Thyroid gland (tissue), 4 donors: ENCODE measurements around the gene ARL6IP4. TPM values are rescaled to one million over a fixed set of nuclear protein-coding genes. Genes with fewer than 3 reads are reported as not detected.

Experiments used
- DNase-seq, 2 donors: peaks; one replicate each; pipeline ENCODE4 v3.0.0-alpha.2; 2019
- H3K27ac ChIP-seq, 3 donors: fragments of 200-600 bp; sonication (generic); 1 replicate in 2 of 3; 2 replicates in 1 of 3; pipeline ENCODE4 v1.5.1; 2016 to 2019; ENCODE audit warnings: mild to moderate bottlenecking in 1 of 3, moderate library complexity in 1 of 3
- H3K27me3 ChIP-seq: fragments of 200-600 bp; sonication (generic); one replicate; pipeline ENCODE4 v1.5.1; 2019
- H3K36me3 ChIP-seq, 2 donors: fragments of 200-600 bp; sonication (generic); one replicate each; pipeline ENCODE4 v1.5.1; 2016 to 2019
- H3K4me1 ChIP-seq, 2 donors: fragments of 200-600 bp; sonication (generic); one replicate each; pipeline ENCODE4 v1.5.1; 2017 to 2019
- H3K4me3 ChIP-seq, 3 donors: fragments of 200-600 bp; sonication (generic); replicated peaks in 1 of 3; 1 replicate in 2 of 3; 2 replicates in 1 of 3; pipeline ENCODE4 v1.5.1; 2016; ENCODE audit warnings: mild to moderate bottlenecking in 1 of 3
- H3K9me3 ChIP-seq: fragments of 200-600 bp; sonication (generic); one replicate; pipeline ENCODE4 v1.5.1; 2017
- CTCF ChIP-seq, 6 experiments: fragments of 200-600 bp in 3 of 6; fragments of 450-650 bp in 3 of 6; sonication (generic) in 3 of 6; IDR thresholded peaks; one replicate each; pipeline ENCODE4 v1.5.1; 2016 to 2019; ENCODE audit warnings: antibody characterized with exemption in 6 of 6, mild to moderate bottlenecking in 2 of 6, inconsistent platforms in 1 of 6, moderate library complexity in 1 of 6
- POLR2A ChIP-seq, 2 donors: fragments of 450-650 bp; IDR thresholded peaks; one replicate each; pipeline ENCODE4 v1.6.1; 2017; ENCODE audit warnings: antibody characterized with exemption in 2 of 2, mild to moderate bottlenecking in 2 of 2, moderate library complexity in 1 of 2
- WGBS, 2 donors: methylation state at CpG; one replicate each; pipeline ENCODE4 v1.1.5; 2017; 5-methylcytosine and 5-hydroxymethylcytosine counted together
- intact Hi-C: fragments of 100-400 bp; cut with DNase I; formaldehyde crosslinking; loops from one replicate; pipeline ENCODE4 v1.15.1; 2023
- total RNA-seq, 4 donors: library from RNA; depleted of rRNA; stranded (reverse); fragments of >200 nt; gene quantifications; one replicate each; pipeline ENCODE4 v1.2.3, GENCODE V29; 2016

The ARL6IP4 gene
- total RNA-seq, 4 donors from 2014 or later: 210 to 281 (median 262) TPM

GRCh38 chr12:122997343-122998250 lies 17.1 kb downstream of the ARL6IP4 start:
- H3K27me3 ChIP-seq: no peaks in the 10 kb centered on the region
- no peak overlapping the region for H3K4me3 ChIP-seq
- H3K27ac ChIP-seq: no peak overlapping the region
- H3K4me1 ChIP-seq: peaks cover 5% of the 10 kb centered on the region in 2 donors
- no peak for DNase-seq
- TF ChIP-seq POLR2A (IDR thresholded peaks at IDR 0.05): no peak
- TF ChIP-seq CTCF (IDR thresholded peaks at IDR 0.05): no peak
- H3K36me3 ChIP-seq: no peaks in the 10 kb centered on the region
- WGBS, 2 donors: 90 to 93% methylated on average over 17 to 24 of the region's 25 CpGs
- no peaks in the 10 kb centered on the region for H3K9me3 ChIP-seq
- intact Hi-C loops: no loop called here

- H3K9me3 ChIP-seq: no peaks in the 10 kb centered on the region
- no peaks in the 10 kb centered on the region for H3K27me3 ChIP-seq
- 80 to 97% methylated on average over 3 to 4 of the region's 4 CpGs for WGBS, 2 donors
- H3K4me3 ChIP-seq: no peak overlapping the region
- intact Hi-C loops: no loop called here
- peaks cover 5% of the 10 kb centered on the region in 2 donors for H3K4me1 ChIP-seq
- no peaks in the 10 kb centered on the region for H3K36me3 ChIP-seq
- no peak overlapping the region for H3K27ac ChIP-seq
- TF ChIP-seq POLR2A (IDR thresholded peaks at IDR 0.05): no peak
- TF ChIP-seq CTCF (IDR thresholded peaks at IDR 0.05): no peak
- DNase-seq: no peak
These were observed 17.8 kb downstream of the ARL6IP4 start for GRCh38 chr12:122998316-122998715.

- DNase-seq: no peak
- Histone ChIP-seq H3K9me3 (no peaks in the 10 kb centered on the region), H3K36me3 (no peaks in the 10 kb centered on the region), H3K4me3 (no peak overlapping the region), H3K27me3 (no peaks in the 10 kb centered on the region), H3K4me1 (peaks cover 5% of the 10 kb centered on the region in 2 donors), H3K27ac (no peak overlapping the region)
- WGBS, 2 donors: 86 to 88% methylated on average over 6 to 7 of the region's 8 CpGs
- intact Hi-C loops: no loop called here
- TF ChIP-seq POLR2A (IDR thresholded peaks at IDR 0.05): no peak
- no peak for TF ChIP-seq CTCF (IDR thresholded peaks at IDR 0.05)
These were observed 18.9 kb downstream of the ARL6IP4 start for GRCh38 chr12:122999196-122999946.

- DNase-seq: no peak
- H3K4me3 ChIP-seq: no peak overlapping the region
- H3K9me3 ChIP-seq: no peaks in the 10 kb centered on the region
- no peak for TF ChIP-seq POLR2A (IDR thresholded peaks at IDR 0.05)
- TF ChIP-seq CTCF (IDR thresholded peaks at IDR 0.05): no peak
- intact Hi-C loops: no loop called here
- 80 to 87% methylated on average over 19 to 20 of the region's 20 CpGs for WGBS, 2 donors
- H3K27ac ChIP-seq: no peak overlapping the region
- H3K4me1 ChIP-seq: peaks cover 5% of the 10 kb centered on the region in 2 donors
- peaks cover 0 to 5% of the 10 kb centered on the region in 2 donors for H3K36me3 ChIP-seq
- H3K27me3 ChIP-seq: no peaks in the 10 kb centered on the region
These were observed 19.5 kb downstream of the ARL6IP4 start for GRCh38 chr12:122999986-123000420.
